Trophoblast cell (in vitro differentiated cells and primary cell): ENCODE results near the gene AGER.

Experiments used
- DNase-seq, 2 donors: peaks; one replicate each; pipeline ENCODE4 v3.0.0-alpha.2; 2016
- H2AFZ ChIP-seq: 2 replicates; pipeline ENCODE4 v1.6.1; 2013; ENCODE audit warnings: low read length, moderate library complexity, mild to moderate bottlenecking; ENCODE audit not compliant: insufficient read depth, poor library complexity
- H2AK5ac ChIP-seq: 2 replicates; pipeline ENCODE4 v1.6.1; 2013; ENCODE audit warnings: mild to moderate bottlenecking, low read length
- H2BK120ac ChIP-seq: 2 replicates; pipeline ENCODE4 v1.6.1; 2013; ENCODE audit warnings: low read length, mild to moderate bottlenecking, moderate library complexity; ENCODE audit not compliant: insufficient read depth, poor library complexity
- H2BK12ac ChIP-seq: 2 replicates; pipeline ENCODE4 v1.6.1; 2013; ENCODE audit warnings: mild to moderate bottlenecking, low read length, moderate library complexity
- H2BK5ac ChIP-seq: 2 replicates; pipeline ENCODE4 v1.6.1; 2013; ENCODE audit warnings: low read length, low read depth, moderate library complexity, mild to moderate bottlenecking; ENCODE audit not compliant: poor library complexity
- H3K14ac ChIP-seq: 2 replicates; pipeline ENCODE4 v1.6.1; 2013; ENCODE audit warnings: mild to moderate bottlenecking, low read length
- H3K18ac ChIP-seq: 2 replicates; pipeline ENCODE4 v1.6.1; 2013; ENCODE audit warnings: mild to moderate bottlenecking, low read length
- H3K23ac ChIP-seq: 2 replicates; pipeline ENCODE4 v1.6.1; 2013; ENCODE audit warnings: low read length
- H3K27ac ChIP-seq: 2 replicates; pipeline ENCODE4 v1.5.1; 2013; ENCODE audit warnings: low read depth, mild to moderate bottlenecking, inconsistent platforms, low read length, moderate library complexity
- H3K27me3 ChIP-seq: 2 replicates; pipeline ENCODE4 v1.6.1; 2013; ENCODE audit warnings: inconsistent platforms, mild to moderate bottlenecking, low read length, moderate library complexity; ENCODE audit not compliant: insufficient read depth
- H3K36me3 ChIP-seq, 2 experiments: 1 replicate in 1 of 2; 2 replicates in 1 of 2; pipeline ENCODE4 v1.6.1; 2013; ENCODE audit warnings: low read length in 2 of 2, mild to moderate bottlenecking in 2 of 2, moderate library complexity in 1 of 2; ENCODE audit not compliant: insufficient read depth in 2 of 2, control insufficient read depth in 1 of 2
- H3K4ac ChIP-seq: 2 replicates; pipeline ENCODE4 v1.6.1; 2013; ENCODE audit warnings: low read depth, mild to moderate bottlenecking, low read length, moderate library complexity
- H3K4me1 ChIP-seq, 2 experiments: 1 replicate in 1 of 2; 2 replicates in 1 of 2; pipeline ENCODE4 v1.6.1; 2013; ENCODE audit warnings: low read length in 2 of 2, mild to moderate bottlenecking in 2 of 2, moderate library complexity in 1 of 2; ENCODE audit not compliant: insufficient read depth in 2 of 2, control insufficient read depth in 1 of 2
- H3K4me2 ChIP-seq: 2 replicates; pipeline ENCODE4 v1.6.1; 2013; ENCODE audit warnings: inconsistent platforms, mild to moderate bottlenecking, low read length, moderate library complexity
- H3K4me3 ChIP-seq: 2 replicates; pipeline ENCODE4 v1.5.1; 2013; ENCODE audit warnings: mild to moderate bottlenecking, low read depth, low read length, inconsistent platforms
- H3K79me1 ChIP-seq: one replicate; pipeline ENCODE4 v1.6.1; 2013; ENCODE audit warnings: low read length
- H3K79me2 ChIP-seq: 2 replicates; pipeline ENCODE4 v1.6.1; 2013; ENCODE audit warnings: low read length, mild to moderate bottlenecking; ENCODE audit not compliant: control insufficient read depth, insufficient read depth, poor library complexity
- H3K9ac ChIP-seq: 2 replicates; pipeline ENCODE4 v1.6.1; 2013; ENCODE audit warnings: mild to moderate bottlenecking, low read length
- H3K9me3 ChIP-seq: 2 replicates; pipeline ENCODE4 v1.6.1; 2013; ENCODE audit warnings: low read depth, mild to moderate bottlenecking, control low read depth, inconsistent platforms, low read length; ENCODE audit not compliant: insufficient read depth
- H4K12ac ChIP-seq: 2 replicates; pipeline ENCODE4 v1.6.1; 2013; ENCODE audit warnings: low read depth, mild to moderate bottlenecking, low read length, moderate library complexity
- H4K8ac ChIP-seq: 2 replicates; pipeline ENCODE4 v1.6.1; 2013; ENCODE audit warnings: low read depth, mild to moderate bottlenecking, low read length, moderate library complexity
- H4K91ac ChIP-seq: one replicate; pipeline ENCODE4 v1.6.1; 2013; ENCODE audit warnings: low read depth, mild to moderate bottlenecking, low read length, moderate library complexity
- WGBS: extraction: QIAGEN DNeasy Blood & Tissue Kit; methylation state at CpG from one replicate; pipeline ENCODE4 v1.1.7; 2013; ENCODE audit warnings: missing lambda C conversion rate; ENCODE audit not compliant: insufficient read length, insufficient coverage; ENCODE audit errors: extremely low coverage; 5-methylcytosine and 5-hydroxymethylcytosine counted together

AGER gene

GRCh38 chr6:32168807-32169591 is 15.1 kb downstream of the AGER start:
- Histone ChIP-seq H3K27ac (no peak overlapping the region), H4K8ac (no peak overlapping the region), H2BK5ac (no peak overlapping the region), H2AFZ (no peak overlapping the region), H4K12ac (no peak overlapping the region), H3K9me3 (no peaks in the 10 kb centered on the region), H3K4me3 (no peak overlapping the region), H3K27me3 (no peaks in the 10 kb centered on the region), H3K4me2 (no peak overlapping the region), H3K79me2 (no peaks in the 10 kb centered on the region), H4K91ac (no peak overlapping the region), H3K14ac (no peak overlapping the region), H3K23ac (no peak overlapping the region), H3K79me1 (no peaks in the 10 kb centered on the region), H2BK12ac (no peak overlapping the region), H3K18ac (no peak overlapping the region), H2AK5ac (no peak overlapping the region), H3K36me3 (peaks cover 55 to 63% of the 10 kb centered on the region in 2 experiments), H3K4me1 (peaks cover 16 to 18% of the 10 kb centered on the region in 2 experiments), H3K4ac (no peak overlapping the region), H2BK120ac (no peak overlapping the region), H3K9ac (no peak overlapping the region)
- no CpG with 5 or more reads among the region's 11 CpGs for WGBS
- DNase-seq, result no peak

GRCh38 chr6:32168350-32168749 is 15.7 kb downstream of the AGER start:
- no peak overlapping the region for H3K4me3 ChIP-seq
- no CpG with 5 or more reads among the region's 2 CpGs for WGBS
- DNase-seq, result no peak
- H3K14ac ChIP-seq, result no peak overlapping the region
- no peaks in the 10 kb centered on the region for H3K79me1 ChIP-seq
- H4K12ac ChIP-seq, result no peak overlapping the region
- H3K4ac ChIP-seq, result no peak overlapping the region
- H2AFZ ChIP-seq, result no peak overlapping the region
- no peaks in the 10 kb centered on the region for H3K27me3 ChIP-seq
- H2AK5ac ChIP-seq, result no peak overlapping the region
- H4K91ac ChIP-seq, result no peak overlapping the region
- no peak overlapping the region for H3K9ac ChIP-seq
- H3K4me1 ChIP-seq, result peaks cover 12 to 13% of the 10 kb centered on the region in 2 experiments
- H3K18ac ChIP-seq, result no peak overlapping the region
- no peak overlapping the region for H3K27ac ChIP-seq
- H4K8ac ChIP-seq, result no peak overlapping the region
- H3K4me2 ChIP-seq, result no peak overlapping the region
- H2BK120ac ChIP-seq, result no peak overlapping the region
- H3K23ac ChIP-seq, result no peak overlapping the region
- no peaks in the 10 kb centered on the region for H3K9me3 ChIP-seq
- H3K79me2 ChIP-seq, result no peaks in the 10 kb centered on the region
- H2BK12ac ChIP-seq, result no peak overlapping the region
- no peak overlapping the region for H2BK5ac ChIP-seq
- peaks cover 58 to 64% of the 10 kb centered on the region in 2 experiments for H3K36me3 ChIP-seq

- H4K12ac ChIP-seq, result no peak overlapping the region
- H3K14ac ChIP-seq, result no peak overlapping the region
- H3K9me3 ChIP-seq, result no peaks in the 10 kb centered on the region
- H2BK5ac ChIP-seq, result no peak overlapping the region
- no peak overlapping the region for H3K23ac ChIP-seq
- H3K36me3 ChIP-seq, result peaks cover 61 to 67% of the 10 kb centered on the region in 2 experiments
- no peaks in the 10 kb centered on the region for H3K27me3 ChIP-seq
- H3K18ac ChIP-seq, result no peak overlapping the region
- H4K8ac ChIP-seq, result no peak overlapping the region
- no peak for DNase-seq
- H3K4ac ChIP-seq, result no peak overlapping the region
- no peak overlapping the region for H2AFZ ChIP-seq
- H3K79me1 ChIP-seq, result no peaks in the 10 kb centered on the region
- H3K4me3 ChIP-seq, result no peak overlapping the region
- no peak overlapping the region for H2BK12ac ChIP-seq
- no peaks in the 10 kb centered on the region for H3K79me2 ChIP-seq
- H3K4me2 ChIP-seq, result no peak overlapping the region
- WGBS, result no CpG with 5 or more reads among the region's 6 CpGs
- no peak overlapping the region for H2BK120ac ChIP-seq
- H3K9ac ChIP-seq, result no peak overlapping the region
- no peak overlapping the region for H2AK5ac ChIP-seq
- H3K4me1 ChIP-seq, result peaks cover 6 to 8% of the 10 kb centered on the region in 2 experiments
- no peak overlapping the region for H3K27ac ChIP-seq
- H4K91ac ChIP-seq, result no peak overlapping the region
Observed at GRCh38 chr6:32167761-32168262, 16.2 kb downstream of the AGER start.

- Histone ChIP-seq H3K14ac (no peak overlapping the region), H3K27ac (no peak overlapping the region), H3K36me3 (peaks cover 67 to 73% of the 10 kb centered on the region in 2 experiments), H3K9me3 (no peaks in the 10 kb centered on the region), H4K12ac (no peak overlapping the region), H4K8ac (no peak overlapping the region), H3K79me1 (no peaks in the 10 kb centered on the region), H3K4ac (no peak overlapping the region), H3K4me1 (peaks cover 5 to 7% of the 10 kb centered on the region in 2 experiments), H2BK120ac (no peak overlapping the region), H3K4me2 (no peak overlapping the region), H4K91ac (no peak overlapping the region), H2BK5ac (no peak overlapping the region), H3K18ac (no peak overlapping the region), H3K27me3 (no peaks in the 10 kb centered on the region), H3K4me3 (no peak overlapping the region), H3K23ac (no peak overlapping the region), H3K79me2 (no peaks in the 10 kb centered on the region), H2BK12ac (no peak overlapping the region), H2AFZ (no peak overlapping the region), H3K9ac (no peak overlapping the region), H2AK5ac (no peak overlapping the region)
- peak; percentile 86 to 92 for DNase-seq
- WGBS, result no CpG with 5 or more reads among the region's 32 CpGs
Observed at GRCh38 chr6:32167154-32167760, 16.8 kb downstream of the AGER start.
